Activated CD8-positive, alpha-beta T cell treated with anti-CD3 and anti-CD28 coated beads for 36 hours (primary cell): ENCODE measurements around the gene PRKN. TPM values are rescaled to one million over a fixed set of nuclear protein-coding genes. Genes with fewer than 3 reads are reported as not detected.

Source experiments
- ATAC-seq: fragments of 200-7000 bp; cut with Tn5 transposase; one replicate; pipeline ENCODE4 v1.10.0; 2021; ENCODE audit warnings: mild to moderate bottlenecking, moderate library complexity
- CTCF ChIA-PET: fragments of 350-600 bp; sonication (Branson Sonifier 250); formaldehyde crosslinking; loops from one replicate; lab custom pipeline; 2021; ENCODE audit warnings: antibody characterized with exemption; lab: Charles Lee
- POLR2A ChIA-PET: fragments of 350-600 bp; sonication (Branson Sonifier 250); formaldehyde crosslinking; loops from one replicate; lab custom pipeline; 2021; ENCODE audit warnings: antibody characterized with exemption; lab: Charles Lee
- DNase-seq: peaks from one replicate; pipeline ENCODE4 v3.0.0-alpha.2; 2020
- H3K27ac Mint-ChIP-seq: one replicate; pipeline ENCODE4 v1.8.0; 2021; ENCODE audit warnings: mild to moderate bottlenecking, mixed read lengths
- H3K27me3 Mint-ChIP-seq: one replicate; pipeline ENCODE4 v1.8.0; 2021; ENCODE audit warnings: mixed read lengths
- H3K36me3 Mint-ChIP-seq: one replicate; pipeline ENCODE4 v1.8.0; 2021; ENCODE audit warnings: low read depth, mixed read lengths
- H3K4me1 Mint-ChIP-seq: one replicate; pipeline ENCODE4 v1.8.0; 2021; ENCODE audit warnings: low read depth, mixed read lengths
- H3K4me3 Mint-ChIP-seq: one replicate; pipeline ENCODE4 v1.8.0; 2021; ENCODE audit warnings: mild to moderate bottlenecking, moderate library complexity, mixed read lengths
- H3K9me3 Mint-ChIP-seq: one replicate; pipeline ENCODE4 v1.8.0; 2021; ENCODE audit warnings: mixed read lengths
- intact Hi-C: fragments of 100-400 bp; cut with micrococcal nuclease; formaldehyde crosslinking; loops from one replicate; pipeline ENCODE4 v1.10.0; 2022
- total RNA-seq, 2 experiments: library from RNA; stranded (reverse); gene quantifications; one replicate each; pipeline ENCODE4 v1.2.3, GENCODE V29; 2021
- TF ChIP-seq, protein P1 (sequence below): fragments of 200-600 bp; IDR thresholded peaks from one replicate; pipeline ENCODE4 v1.8.0; 2022; ENCODE audit warnings: antibody characterized with exemption, mild to moderate bottlenecking

The PRKN gene
- total RNA-seq, 2 experiments from 2014 or later: 1.2 to 1.4 TPM

DNA sequence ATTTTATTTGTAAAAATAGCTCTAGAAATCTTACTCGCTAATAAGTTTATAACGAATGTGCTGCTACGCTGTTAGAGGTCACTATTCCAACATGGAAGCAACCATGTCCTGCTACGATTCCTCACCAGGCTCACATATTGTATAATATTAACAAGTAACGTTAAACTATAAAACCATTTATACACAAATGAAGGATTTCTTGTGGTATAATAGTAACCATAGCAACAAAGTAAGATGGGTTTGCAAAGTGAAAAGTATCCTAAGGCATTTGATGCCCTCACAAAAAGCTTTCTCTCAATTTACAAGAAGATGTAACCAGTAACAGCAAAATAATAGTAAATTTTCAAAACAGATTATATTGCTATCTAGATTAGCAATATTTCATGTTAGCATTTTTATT, 117.2 kb downstream of the PRKN start:
- H3K27me3 Mint-ChIP-seq: no peaks in the 10 kb centered on the region
- POLR2A ChIA-PET: no interaction called here
- no peaks in the 10 kb centered on the region for H3K4me1 Mint-ChIP-seq
- no peak overlapping the region for H3K4me3 Mint-ChIP-seq
- peaks cover 4% of the 10 kb centered on the region for H3K9me3 Mint-ChIP-seq
- intact Hi-C loops: no loop called here
- ATAC-seq (no peak), DNase-seq (no peak)
- CTCF ChIA-PET: no interaction called here
- TF ChIP-seq, protein P1, sequence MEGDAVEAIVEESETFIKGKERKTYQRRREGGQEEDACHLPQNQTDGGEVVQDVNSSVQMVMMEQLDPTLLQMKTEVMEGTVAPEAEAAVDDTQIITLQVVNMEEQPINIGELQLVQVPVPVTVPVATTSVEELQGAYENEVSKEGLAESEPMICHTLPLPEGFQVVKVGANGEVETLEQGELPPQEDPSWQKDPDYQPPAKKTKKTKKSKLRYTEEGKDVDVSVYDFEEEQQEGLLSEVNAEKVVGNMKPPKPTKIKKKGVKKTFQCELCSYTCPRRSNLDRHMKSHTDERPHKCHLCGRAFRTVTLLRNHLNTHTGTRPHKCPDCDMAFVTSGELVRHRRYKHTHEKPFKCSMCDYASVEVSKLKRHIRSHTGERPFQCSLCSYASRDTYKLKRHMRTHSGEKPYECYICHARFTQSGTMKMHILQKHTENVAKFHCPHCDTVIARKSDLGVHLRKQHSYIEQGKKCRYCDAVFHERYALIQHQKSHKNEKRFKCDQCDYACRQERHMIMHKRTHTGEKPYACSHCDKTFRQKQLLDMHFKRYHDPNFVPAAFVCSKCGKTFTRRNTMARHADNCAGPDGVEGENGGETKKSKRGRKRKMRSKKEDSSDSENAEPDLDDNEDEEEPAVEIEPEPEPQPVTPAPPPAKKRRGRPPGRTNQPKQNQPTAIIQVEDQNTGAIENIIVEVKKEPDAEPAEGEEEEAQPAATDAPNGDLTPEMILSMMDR: no peak
- no peak overlapping the region for H3K27ac Mint-ChIP-seq
- H3K36me3 Mint-ChIP-seq: no peaks in the 10 kb centered on the region

DNA sequence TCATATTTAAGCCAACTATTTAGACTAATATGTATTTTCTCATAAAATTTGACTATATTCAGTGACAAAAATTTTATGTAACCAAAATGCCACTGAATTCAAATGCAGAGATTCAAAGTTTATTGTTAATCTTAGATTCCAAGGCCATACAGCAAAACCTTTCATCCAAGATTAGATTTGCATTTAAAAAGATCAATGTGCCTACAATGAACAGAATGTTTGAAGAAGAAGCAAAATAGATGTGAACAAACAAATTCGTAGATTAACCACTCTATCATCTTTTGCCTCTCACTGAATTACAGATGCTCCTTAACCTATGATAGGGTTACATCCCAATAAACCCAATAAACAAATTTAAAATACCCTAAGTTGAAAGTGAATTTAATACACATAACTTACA, 121.7 kb downstream of the PRKN start:
- ChIA-PET CTCF (no interaction called here), POLR2A (no interaction called here)
- intact Hi-C loops: no loop called here
- TF ChIP-seq, protein P1: no peak
- H3K4me3 Mint-ChIP-seq: no peak overlapping the region
- no peaks in the 10 kb centered on the region for H3K27me3 Mint-ChIP-seq
- H3K9me3 Mint-ChIP-seq: no peaks in the 10 kb centered on the region
- H3K4me1 Mint-ChIP-seq: no peaks in the 10 kb centered on the region
- H3K36me3 Mint-ChIP-seq: no peaks in the 10 kb centered on the region
- no peak overlapping the region for H3K27ac Mint-ChIP-seq
- no peak for ATAC-seq
- no peak for DNase-seq

DNA sequence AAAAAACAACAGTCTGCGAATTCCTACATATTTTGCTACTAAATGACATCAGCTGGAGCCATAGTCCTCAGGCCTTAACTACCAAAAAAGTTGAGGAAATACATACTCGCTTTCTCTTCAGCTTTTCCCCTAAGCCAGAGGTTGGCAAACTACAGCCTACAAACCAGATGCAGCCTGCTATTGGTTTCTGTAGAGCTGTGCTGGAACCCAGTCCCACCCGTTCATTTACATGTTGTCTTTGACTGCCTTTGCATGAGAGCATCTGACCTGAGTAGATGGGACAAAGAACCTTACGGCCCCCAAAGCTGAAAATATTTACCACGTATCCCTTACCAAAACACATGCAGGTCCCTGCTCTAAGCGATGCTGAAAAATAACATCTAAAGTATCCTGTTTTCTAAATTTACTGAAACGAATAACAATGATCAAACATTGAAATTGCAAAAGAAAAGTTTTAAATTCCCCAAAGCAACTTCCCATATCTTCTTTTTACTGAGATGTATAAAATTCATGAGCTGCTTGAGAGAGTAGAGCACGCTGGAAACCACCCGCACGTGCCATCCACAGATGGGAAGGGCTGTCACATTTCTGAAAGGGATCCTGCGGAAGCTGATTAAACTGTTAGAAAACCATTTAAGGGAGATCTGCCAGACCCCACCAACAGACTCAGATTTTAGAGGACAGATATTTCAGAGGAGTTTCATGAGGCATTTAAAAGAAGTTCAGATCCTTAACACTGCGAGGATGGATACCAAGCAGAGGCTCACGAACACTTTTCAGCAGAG, 124.1 kb downstream of the PRKN start:
- H3K4me1 Mint-ChIP-seq: no peaks in the 10 kb centered on the region
- ATAC-seq (no peak), DNase-seq (no peak)
- no peak overlapping the region for H3K27ac Mint-ChIP-seq
- no peaks in the 10 kb centered on the region for H3K9me3 Mint-ChIP-seq
- H3K36me3 Mint-ChIP-seq: no peaks in the 10 kb centered on the region
- TF ChIP-seq, protein P1: no peak
- H3K27me3 Mint-ChIP-seq: no peaks in the 10 kb centered on the region
- H3K4me3 Mint-ChIP-seq: no peak overlapping the region
- ChIA-PET POLR2A (interaction anchor here (0.6 kb wide), 1 partner anchor 653 kb away, joined by 3 read pairs; no protein-coding TSS in a partner anchor), CTCF (no interaction called here)
- intact Hi-C loops: no loop called here

DNA sequence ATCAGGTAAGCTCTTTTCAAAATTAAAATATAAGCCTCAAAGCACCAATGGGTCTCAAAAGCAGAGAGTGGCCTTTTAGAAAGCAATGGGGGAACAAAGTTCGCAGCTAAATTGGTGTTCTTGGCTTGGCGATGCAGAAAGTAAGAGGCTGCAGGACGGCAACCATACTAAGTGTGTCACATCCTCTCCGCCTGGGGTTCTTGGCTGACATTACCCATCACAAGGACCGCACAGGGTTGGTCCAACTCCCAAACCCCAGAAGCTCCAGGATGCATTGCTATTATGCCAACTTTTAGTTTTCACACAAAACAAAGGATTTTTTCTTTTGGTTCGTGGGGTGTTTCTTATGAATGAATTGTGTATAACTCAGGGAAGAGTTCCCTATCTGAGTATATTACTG, 124.8 kb downstream of the PRKN start:
- H3K27ac Mint-ChIP-seq: no peak overlapping the region
- TF ChIP-seq, protein P1: no peak
- H3K36me3 Mint-ChIP-seq: no peaks in the 10 kb centered on the region
- no peaks in the 10 kb centered on the region for H3K4me1 Mint-ChIP-seq
- POLR2A ChIA-PET: interaction anchor here (0.6 kb wide), 1 partner anchor 652 kb away, joined by 3 read pairs; no protein-coding TSS in a partner anchor
- ATAC-seq (no peak), DNase-seq (no peak)
- H3K9me3 Mint-ChIP-seq: no peaks in the 10 kb centered on the region
- H3K4me3 Mint-ChIP-seq: no peak overlapping the region
- H3K27me3 Mint-ChIP-seq: no peaks in the 10 kb centered on the region
- CTCF ChIA-PET: no interaction called here
- intact Hi-C loops: no loop called here

DNA sequence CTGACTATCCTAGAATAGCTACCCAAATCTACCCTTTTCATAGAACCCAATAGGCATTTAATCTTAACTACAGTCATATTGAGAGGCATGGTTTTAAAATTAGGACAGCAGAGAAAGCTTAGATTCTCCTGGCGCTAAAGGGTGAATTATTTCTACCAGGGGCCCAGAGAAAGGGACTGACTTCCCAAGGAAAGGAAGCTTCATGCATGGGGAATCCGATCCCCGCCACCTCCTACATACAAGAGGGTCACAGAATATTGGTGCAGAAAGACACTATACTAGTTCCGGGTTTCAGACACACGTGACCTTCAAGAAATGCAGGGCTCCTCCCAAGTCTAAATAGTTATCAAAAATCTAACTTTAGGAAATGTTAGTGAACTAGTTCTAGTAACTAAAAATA, 130.9 kb downstream of the PRKN start:
- Mint-ChIP-seq H3K36me3 (no peaks in the 10 kb centered on the region), H3K27ac (no peak overlapping the region), H3K4me1 (no peaks in the 10 kb centered on the region), H3K4me3 (no peak overlapping the region), H3K9me3 (no peaks in the 10 kb centered on the region), H3K27me3 (no peaks in the 10 kb centered on the region)
- ATAC-seq (no peak), DNase-seq (no peak)
- CTCF ChIA-PET: no interaction called here
- POLR2A ChIA-PET: no interaction called here
- TF ChIP-seq, protein P1: no peak
- intact Hi-C loops: no loop called here
